ENCODE results near the gene LTO1. TPM values are rescaled to one million over a fixed set of nuclear protein-coding genes. Genes with fewer than 3 reads are reported as not detected.
"Not testable (repeated sequence)": the region's sequence is repeated elsewhere in the genome, so short reads cannot be mapped to it uniquely, and the experiment has no call there.

Gene LTO1
- total RNA-seq, 4 donors from 2014 or later = 15.2 to 69.2 (median 27.2) TPM

DNA sequence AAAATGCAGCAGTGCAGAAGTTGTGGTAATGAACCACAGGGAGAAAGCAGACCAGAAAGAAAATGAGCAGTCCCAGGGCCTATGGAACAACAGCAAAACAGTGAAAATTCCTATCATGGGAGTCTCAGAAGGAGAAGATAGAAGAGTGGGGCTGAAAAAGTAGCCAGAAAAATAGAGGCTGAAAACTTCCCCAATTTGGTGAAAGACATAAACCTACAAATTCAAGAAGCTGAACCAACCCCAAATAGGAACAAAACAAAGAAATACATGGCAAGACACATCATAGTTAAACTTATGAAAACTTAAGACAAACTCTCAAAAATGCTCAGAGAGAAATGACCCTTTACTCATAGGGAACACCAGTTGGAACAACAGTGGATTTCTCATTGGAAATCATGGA, 17.3 kb upstream of the LTO1 start:
- intact Hi-C loops (cut with DNase I; ENCODE audit: low total_unique reads) = no loop called here
- no peak for DNase-seq (ENCODE audit: low spot score in 2 of 2)
- no peak for TF ChIP-seq POLR2A (IDR thresholded peaks at IDR 0.05)
- TF ChIP-seq, protein P1, sequence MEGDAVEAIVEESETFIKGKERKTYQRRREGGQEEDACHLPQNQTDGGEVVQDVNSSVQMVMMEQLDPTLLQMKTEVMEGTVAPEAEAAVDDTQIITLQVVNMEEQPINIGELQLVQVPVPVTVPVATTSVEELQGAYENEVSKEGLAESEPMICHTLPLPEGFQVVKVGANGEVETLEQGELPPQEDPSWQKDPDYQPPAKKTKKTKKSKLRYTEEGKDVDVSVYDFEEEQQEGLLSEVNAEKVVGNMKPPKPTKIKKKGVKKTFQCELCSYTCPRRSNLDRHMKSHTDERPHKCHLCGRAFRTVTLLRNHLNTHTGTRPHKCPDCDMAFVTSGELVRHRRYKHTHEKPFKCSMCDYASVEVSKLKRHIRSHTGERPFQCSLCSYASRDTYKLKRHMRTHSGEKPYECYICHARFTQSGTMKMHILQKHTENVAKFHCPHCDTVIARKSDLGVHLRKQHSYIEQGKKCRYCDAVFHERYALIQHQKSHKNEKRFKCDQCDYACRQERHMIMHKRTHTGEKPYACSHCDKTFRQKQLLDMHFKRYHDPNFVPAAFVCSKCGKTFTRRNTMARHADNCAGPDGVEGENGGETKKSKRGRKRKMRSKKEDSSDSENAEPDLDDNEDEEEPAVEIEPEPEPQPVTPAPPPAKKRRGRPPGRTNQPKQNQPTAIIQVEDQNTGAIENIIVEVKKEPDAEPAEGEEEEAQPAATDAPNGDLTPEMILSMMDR (IDR thresholded peaks at IDR 0.05) = no peak
- H3K4me3 ChIP-seq (ENCODE audit: low read depth, poor library complexity, severe bottlenecking) = no peak overlapping the region

DNA sequence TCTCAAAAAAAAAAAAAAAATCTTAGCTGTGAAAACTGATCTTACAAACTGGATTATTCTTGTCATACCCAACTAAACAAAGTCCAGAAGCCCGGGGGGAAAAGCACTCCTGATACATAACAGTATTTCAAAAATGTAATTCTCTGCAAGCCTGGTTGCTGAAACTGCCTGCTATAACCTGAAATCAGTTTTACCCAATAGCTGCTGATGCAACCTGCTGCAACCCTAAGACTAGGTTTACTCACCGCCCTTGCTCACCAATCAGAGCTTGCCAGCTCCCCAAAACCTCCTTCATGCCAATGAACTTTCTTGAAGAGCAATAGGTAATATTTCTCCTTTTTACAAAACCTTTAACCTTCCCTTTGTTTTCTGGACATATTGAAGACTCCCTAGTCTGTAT, 16.3 kb upstream of the LTO1 start:
- DNase-seq (ENCODE audit: low spot score in 2 of 2) = no peak
- intact Hi-C loops (cut with DNase I; ENCODE audit: low total_unique reads) = no loop called here
- H3K4me3 ChIP-seq (ENCODE audit: low read depth, poor library complexity, severe bottlenecking) = no peak overlapping the region
- WGBS, 2 donors = 74 to 88% methylated on average over 2 of the region's 2 CpGs
- TF ChIP-seq, protein P1 (IDR thresholded peaks at IDR 0.05) = no peak
- no peak for TF ChIP-seq POLR2A (IDR thresholded peaks at IDR 0.05)

DNA sequence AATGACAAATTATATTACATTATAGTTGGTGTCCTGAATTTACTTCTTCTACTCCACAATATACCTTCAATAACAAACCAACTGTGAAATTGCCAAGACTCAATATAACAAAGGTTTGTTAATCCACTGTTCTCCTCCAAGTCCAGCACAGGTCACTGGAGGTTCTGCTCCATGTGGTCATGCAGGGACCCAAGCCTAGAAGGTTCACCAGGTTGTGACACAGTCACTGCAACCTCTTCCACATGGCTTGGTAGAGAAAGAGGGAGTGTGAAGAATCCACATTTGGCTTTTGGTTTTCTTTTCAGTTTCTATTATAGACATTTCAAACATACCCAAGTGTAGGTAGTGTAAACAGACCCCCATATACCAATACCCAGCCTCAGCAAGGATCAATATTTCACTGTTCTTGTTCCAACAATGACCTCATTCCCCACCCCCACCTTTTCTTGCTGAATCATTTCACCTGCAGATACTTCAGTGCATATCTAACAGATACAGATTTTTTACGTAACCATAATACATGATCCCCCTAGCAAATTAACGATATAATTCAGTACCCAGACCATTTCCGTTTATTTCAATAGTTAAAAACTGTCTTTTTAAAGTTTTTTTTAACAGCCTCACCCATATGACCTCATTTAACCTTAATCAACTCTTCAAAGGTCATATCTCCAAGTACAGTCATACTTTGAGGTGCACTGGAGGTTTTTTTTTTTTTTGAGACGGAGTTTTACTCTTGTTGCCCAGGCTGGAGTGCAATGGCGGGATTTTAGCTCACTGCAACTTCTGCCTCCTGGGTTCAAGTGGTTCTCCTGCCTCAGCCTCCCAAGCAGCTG, 14.5 kb upstream of the LTO1 start:
- 81 to 89% methylated on average over 5 of the region's 5 CpGs for WGBS, 2 donors
- intact Hi-C loops (cut with DNase I; ENCODE audit: low total_unique reads) = loop anchor here (5.0 to 10.0 kb wide), 2 partner anchors 223 to 505 kb away; no protein-coding TSS in a partner anchor
- no peak overlapping the region for H3K4me3 ChIP-seq (ENCODE audit: low read depth, poor library complexity, severe bottlenecking)
- TF ChIP-seq, protein P1 (IDR thresholded peaks at IDR 0.05) = no peak
- DNase-seq (ENCODE audit: low spot score in 2 of 2) = no peak

DNA sequence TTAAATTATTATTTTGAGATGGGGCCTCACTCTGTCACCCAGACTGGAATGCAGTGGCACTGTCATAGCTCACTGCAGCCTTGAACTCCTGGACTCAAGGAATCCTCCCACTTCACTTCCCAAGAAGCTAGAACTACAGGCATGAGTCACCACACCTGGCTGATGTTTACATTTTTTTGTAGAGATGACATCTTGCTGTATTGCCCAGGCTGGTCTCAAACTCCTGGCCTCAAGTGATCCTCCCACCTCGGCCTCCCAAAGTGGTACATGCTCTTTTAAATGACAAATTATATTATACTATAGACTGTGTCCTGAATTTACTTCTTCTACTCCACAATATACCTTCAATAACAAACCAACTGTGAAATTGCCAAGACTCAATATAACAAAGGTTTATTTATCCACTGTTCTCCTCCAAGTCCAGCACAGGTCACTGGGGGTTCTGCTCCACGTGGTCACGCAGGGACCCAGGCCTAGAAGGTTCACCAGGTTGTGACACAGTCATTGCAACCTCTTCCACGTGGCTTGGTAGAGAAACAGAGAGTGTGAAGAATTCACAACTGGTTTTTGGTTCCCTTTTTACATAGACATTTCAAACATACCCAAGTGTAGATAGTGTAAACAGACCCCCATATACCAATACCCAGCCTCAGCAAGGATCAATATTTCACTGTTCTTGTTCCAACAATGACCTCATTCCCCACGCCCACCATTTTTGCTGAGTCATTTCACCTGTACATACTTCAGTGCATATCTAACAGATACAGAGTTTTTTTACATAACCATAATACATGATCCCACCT, 13.0 kb upstream of the LTO1 start:
- DNase-seq (ENCODE audit: low spot score in 2 of 2); H3K4me3 ChIP-seq (ENCODE audit: low read depth, poor library complexity, severe bottlenecking): not testable (repeated sequence)
- WGBS, 2 donors = 68 to 69% methylated on average over 5 of the region's 5 CpGs
- intact Hi-C loops (cut with DNase I; ENCODE audit: low total_unique reads) = loop anchor here (5.0 to 10.0 kb wide), 2 partner anchors 224 to 507 kb away; no protein-coding TSS in a partner anchor

DNA sequence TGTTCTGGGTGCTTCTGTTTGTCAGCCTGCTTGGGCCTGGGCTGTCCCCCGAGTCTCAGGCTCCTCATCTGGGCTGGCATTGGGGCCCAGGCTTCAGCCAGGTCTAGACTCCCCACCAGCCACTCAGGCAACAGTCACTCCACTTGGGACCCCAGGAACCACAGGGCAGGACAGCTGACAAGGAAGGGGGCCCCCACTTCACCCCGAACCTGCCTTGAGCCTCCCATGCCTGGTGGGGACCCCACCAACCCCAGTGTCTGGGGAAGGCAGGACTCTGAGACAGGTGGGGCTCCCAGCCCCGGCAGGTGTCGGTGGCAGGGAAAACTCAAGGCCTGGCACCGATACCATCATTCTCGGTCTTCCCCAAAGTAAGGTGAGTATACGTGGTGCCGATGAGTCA, 11.7 kb upstream of the LTO1 start:
- DNase-seq (ENCODE audit: low spot score in 2 of 2) = no peak
- intact Hi-C loops (cut with DNase I; ENCODE audit: low total_unique reads) = loop anchor here (5.0 to 10.0 kb wide), 2 partner anchors 225 to 508 kb away; no protein-coding TSS in a partner anchor
- TF ChIP-seq, protein P1 (IDR thresholded peaks at IDR 0.05) = no peak
- TF ChIP-seq POLR2A (IDR thresholded peaks at IDR 0.05) = no peak
- 74 to 92% methylated on average over 7 to 8 of the region's 8 CpGs for WGBS, 2 donors
- no peak overlapping the region for H3K4me3 ChIP-seq (ENCODE audit: low read depth, poor library complexity, severe bottlenecking)

DNA sequence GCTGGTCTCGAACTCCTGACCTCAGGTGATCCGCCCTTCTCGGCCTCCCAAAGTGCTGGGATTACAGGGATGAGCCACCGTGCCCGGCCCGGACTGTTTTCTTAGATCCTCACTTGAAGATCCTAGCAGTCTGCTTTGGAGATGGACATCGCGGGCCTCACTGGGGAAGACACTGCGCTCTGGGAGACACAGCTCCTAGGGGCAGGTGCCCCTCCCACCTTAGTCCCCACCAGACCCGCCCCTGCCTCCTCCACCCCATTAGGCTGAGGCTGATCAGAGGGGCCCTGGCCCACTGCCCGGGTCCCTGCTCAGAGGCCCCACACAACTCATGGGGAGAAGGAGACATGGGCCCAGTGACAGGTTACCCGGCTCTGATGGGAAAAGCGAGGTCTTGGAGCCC, 11.3 kb upstream of the LTO1 start:
- no peak overlapping the region for H3K4me3 ChIP-seq (ENCODE audit: low read depth, poor library complexity, severe bottlenecking)
- intact Hi-C loops (cut with DNase I; ENCODE audit: low total_unique reads) = loop anchor here (5.0 to 10.0 kb wide), 2 partner anchors 226 to 508 kb away; no protein-coding TSS in a partner anchor
- no peak for DNase-seq (ENCODE audit: low spot score in 2 of 2)
- TF ChIP-seq POLR2A (IDR thresholded peaks at IDR 0.05) = no peak
- TF ChIP-seq, protein P1 (IDR thresholded peaks at IDR 0.05) = no peak
- 71 to 78% methylated on average over 13 of the region's 13 CpGs for WGBS, 2 donors

Measured in lower leg skin (tissue), 4 donors.